Body of pancreas (tissue), 4 donors: ENCODE data around the gene UGT1A8.

Source experiments
- POLR2A ChIP-seq, 3 donors: fragments of 450-650 bp; IDR thresholded peaks; one replicate each; pipeline ENCODE4 v1.6.1; 2016; ENCODE audit warnings: antibody characterized with exemption in 3 of 3, mild to moderate bottlenecking in 2 of 3
- TF ChIP-seq, protein P1 (sequence below), 7 experiments: fragments of 450-650 bp in 4 of 7; fragments of 200-600 bp in 3 of 7; sonication (generic) in 3 of 7; IDR thresholded peaks; one replicate each; pipeline ENCODE4 v1.5.1; 2016 to 2019; ENCODE audit warnings: antibody characterized with exemption in 7 of 7

DNA sequence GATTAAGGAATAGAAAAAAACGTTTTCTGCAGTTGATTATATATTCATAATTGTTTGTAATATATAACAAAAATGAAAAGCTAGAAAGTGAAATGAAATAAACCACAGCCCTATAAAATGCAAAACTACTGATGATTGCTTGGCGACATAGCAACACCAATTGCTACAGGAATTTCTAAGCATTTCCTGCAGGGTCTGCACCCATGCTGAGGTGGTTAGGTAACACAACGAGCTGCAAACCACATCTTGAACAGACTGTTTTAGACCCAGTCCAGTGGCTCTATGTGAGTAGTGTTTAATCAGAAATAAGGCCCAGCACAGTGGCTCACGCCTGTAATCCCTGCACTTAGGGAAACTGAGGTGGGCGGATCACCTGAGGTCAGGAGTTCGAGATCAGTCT is 37.1 kb downstream of the UGT1A8 start:
- TF ChIP-seq, protein P1, sequence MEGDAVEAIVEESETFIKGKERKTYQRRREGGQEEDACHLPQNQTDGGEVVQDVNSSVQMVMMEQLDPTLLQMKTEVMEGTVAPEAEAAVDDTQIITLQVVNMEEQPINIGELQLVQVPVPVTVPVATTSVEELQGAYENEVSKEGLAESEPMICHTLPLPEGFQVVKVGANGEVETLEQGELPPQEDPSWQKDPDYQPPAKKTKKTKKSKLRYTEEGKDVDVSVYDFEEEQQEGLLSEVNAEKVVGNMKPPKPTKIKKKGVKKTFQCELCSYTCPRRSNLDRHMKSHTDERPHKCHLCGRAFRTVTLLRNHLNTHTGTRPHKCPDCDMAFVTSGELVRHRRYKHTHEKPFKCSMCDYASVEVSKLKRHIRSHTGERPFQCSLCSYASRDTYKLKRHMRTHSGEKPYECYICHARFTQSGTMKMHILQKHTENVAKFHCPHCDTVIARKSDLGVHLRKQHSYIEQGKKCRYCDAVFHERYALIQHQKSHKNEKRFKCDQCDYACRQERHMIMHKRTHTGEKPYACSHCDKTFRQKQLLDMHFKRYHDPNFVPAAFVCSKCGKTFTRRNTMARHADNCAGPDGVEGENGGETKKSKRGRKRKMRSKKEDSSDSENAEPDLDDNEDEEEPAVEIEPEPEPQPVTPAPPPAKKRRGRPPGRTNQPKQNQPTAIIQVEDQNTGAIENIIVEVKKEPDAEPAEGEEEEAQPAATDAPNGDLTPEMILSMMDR (IDR thresholded peaks at IDR 0.05) = no peak
- TF ChIP-seq POLR2A (IDR thresholded peaks at IDR 0.05) = no peak
